Measurements from ENCODE around the gene TULP1.

DNA sequence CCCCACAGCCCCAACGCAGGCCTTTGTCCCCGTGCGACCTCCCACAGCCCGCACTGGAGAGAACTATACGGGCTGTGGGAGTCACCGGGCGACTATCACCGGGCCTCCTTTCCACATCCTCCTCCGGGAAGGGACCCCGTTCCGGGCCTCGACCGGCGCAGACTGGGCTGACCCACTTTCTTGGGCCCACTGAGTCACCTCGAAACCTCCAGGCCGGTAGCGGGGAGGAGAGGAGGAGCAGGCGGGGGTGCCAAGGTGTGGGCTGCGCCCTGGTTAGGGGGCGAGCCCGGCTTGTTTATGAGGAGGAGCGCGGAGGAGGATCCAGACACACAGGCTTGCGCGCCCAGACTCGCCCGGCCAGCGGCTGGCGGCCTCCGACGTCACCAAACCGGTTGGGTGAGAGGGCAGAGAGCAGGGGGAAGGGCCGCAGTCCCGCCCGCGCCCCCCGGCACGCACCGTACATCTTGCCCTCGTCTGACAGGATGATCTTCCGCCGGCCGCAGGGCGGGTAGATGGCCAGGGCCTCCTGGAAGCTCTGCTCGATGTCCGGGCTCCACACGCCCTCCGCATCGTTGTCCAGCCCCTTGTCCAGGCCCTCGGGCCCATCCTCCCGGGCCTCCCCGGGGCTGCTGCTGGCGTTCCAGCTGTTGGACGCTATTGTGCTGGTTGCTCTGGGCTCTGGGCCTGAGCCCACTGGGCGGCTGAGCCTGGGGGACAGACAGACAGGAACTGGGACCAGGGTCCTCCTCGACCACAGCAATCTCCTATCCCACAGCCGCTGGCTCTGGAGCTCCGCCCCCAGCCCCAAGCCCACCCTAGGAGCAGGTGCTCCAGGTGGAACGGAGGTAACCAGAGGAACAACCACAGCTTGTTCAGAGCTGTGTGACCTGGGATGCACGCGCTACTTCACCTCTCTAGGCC is 26.4 kb downstream of the TULP1 start:
- TF ChIP-seq, protein P1, sequence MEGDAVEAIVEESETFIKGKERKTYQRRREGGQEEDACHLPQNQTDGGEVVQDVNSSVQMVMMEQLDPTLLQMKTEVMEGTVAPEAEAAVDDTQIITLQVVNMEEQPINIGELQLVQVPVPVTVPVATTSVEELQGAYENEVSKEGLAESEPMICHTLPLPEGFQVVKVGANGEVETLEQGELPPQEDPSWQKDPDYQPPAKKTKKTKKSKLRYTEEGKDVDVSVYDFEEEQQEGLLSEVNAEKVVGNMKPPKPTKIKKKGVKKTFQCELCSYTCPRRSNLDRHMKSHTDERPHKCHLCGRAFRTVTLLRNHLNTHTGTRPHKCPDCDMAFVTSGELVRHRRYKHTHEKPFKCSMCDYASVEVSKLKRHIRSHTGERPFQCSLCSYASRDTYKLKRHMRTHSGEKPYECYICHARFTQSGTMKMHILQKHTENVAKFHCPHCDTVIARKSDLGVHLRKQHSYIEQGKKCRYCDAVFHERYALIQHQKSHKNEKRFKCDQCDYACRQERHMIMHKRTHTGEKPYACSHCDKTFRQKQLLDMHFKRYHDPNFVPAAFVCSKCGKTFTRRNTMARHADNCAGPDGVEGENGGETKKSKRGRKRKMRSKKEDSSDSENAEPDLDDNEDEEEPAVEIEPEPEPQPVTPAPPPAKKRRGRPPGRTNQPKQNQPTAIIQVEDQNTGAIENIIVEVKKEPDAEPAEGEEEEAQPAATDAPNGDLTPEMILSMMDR (IDR thresholded peaks at IDR 0.05; ENCODE audit: insufficient read depth, low read length, poor library complexity, severe bottlenecking): no peak
- TF ChIP-seq EZH2phosphoT487 (conservative IDR thresholded peaks at IDR 0.05; ENCODE audit: low read length): no peak

All from SU-DHL-6 (cell line).